ENCODE data around the gene FBF1.

The FBF1 gene

DNA sequence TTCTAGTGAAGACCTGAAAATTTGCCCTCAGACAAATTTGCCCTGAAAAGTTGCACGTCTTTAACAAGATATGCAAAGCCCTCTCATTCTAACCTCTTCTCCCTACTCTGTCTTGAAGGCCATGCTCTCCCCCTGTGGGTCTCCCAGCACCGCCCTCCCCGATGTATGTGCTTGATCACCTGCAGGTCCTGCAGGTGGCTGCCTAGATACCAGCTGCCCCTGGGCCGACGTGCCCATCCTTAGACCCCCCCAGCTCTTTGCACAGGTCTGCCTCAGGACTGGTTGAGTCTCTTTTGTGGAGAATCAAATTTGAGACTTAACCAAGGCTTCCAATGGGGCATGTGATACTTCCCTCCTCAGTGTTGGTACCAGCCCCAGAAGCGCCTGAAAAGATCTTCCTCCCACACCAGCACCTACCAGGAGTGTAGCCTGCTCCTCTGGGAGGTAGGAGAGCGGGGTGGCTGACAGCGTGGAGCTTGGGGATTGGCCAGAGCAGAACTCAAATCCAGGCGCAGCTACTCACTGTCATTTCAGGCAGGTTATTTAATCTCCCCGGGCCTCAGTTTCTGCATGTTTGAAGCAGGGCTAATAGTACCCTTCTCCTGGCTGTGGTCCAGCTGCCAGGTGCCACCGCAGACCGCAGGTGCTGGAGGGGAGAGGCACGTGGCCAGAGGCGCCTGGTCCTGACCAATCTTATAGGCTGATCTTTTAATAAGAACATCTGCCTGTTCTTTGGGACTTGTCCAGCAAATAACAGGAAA lies 31.6 kb downstream of the FBF1 start:
- Histone ChIP-seq H3K9ac (ENCODE audit: low read length) (no peak overlapping the region), H3K27ac (ENCODE audit: low read depth, low read length) (no peak overlapping the region), H3K9me3 (ENCODE audit: low read length) (no peaks in the 10 kb centered on the region), H3K36me3 (ENCODE audit: insufficient read depth, low read length) (no peaks in the 10 kb centered on the region), H3K27me3 (ENCODE audit: control insufficient read depth in 1 of 2, insufficient read depth in 2 of 2, low read length in 2 of 2) (no peaks in the 10 kb centered on the region), H3K4me3 (ENCODE audit: low read depth in 1 of 2, low read length in 2 of 2) (no peak overlapping the region), H3K4me1 (ENCODE audit: insufficient read depth, low read length) (peaks cover under 1% of the 10 kb centered on the region)

DNA sequence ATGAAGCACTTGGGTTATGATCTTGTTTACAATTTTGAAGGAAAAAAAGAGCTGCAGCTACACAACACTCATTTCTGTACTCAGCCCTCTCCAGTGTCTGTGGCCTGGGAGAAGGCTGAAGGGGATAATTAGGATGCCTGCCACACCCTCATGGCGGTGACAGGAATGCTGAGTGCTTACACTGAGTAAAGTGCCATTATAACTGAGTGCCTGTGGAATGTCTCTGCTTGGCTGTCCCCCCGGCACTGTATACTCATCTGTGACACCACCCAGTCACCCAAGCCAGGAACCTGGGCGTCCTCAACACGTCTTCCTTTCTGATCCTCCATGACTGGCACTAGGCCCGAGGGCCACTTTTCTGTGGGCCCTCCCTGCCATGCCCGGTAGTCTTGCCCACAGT lies 32.6 kb downstream of the FBF1 start:
- Histone ChIP-seq H3K27ac (ENCODE audit: low read depth, low read length) (no peak overlapping the region), H3K9ac (ENCODE audit: low read length) (no peak overlapping the region), H3K36me3 (ENCODE audit: insufficient read depth, low read length) (peaks cover under 1% of the 10 kb centered on the region), H3K27me3 (ENCODE audit: control insufficient read depth in 1 of 2, insufficient read depth in 2 of 2, low read length in 2 of 2) (no peaks in the 10 kb centered on the region), H3K9me3 (ENCODE audit: low read length) (no peaks in the 10 kb centered on the region), H3K4me3 (ENCODE audit: low read depth in 1 of 2, low read length in 2 of 2) (no peak overlapping the region), H3K4me1 (ENCODE audit: insufficient read depth, low read length) (peaks cover 5% of the 10 kb centered on the region)

DNA sequence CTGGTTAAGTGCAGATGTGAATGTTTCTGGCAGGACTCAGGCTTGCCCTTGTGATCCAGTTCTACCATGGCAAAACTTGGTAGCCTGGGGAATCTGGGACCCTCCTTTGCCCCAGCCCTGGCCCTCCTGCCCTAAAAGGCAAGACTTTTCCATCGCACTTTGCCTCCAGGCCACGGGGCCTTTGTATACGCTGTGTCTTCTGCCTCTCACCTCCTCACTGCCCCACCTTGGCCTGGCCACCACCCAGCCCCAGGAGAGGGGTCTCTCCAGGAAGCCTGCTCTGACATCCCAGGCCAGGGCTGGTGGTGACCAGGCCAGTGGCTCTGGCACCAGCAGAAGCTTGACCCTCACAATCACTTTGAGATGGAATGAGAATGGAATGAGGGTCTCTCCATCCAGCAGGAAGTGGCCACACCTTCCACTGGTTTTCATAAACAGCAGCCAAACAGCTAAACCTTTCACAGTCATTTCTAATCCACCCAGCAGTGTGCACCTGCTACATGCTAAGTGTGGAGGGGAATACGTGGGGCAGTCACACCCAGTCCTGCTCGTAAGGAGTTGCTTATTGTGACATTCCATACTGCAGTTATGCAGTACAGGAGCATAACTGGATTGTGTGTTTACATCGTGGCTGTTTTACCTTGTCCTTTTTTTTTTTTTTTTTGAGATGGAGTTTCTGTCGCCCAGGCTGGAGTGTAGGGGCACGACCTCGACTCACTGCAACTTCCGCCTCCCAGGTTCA lies 34.5 kb downstream of the FBF1 start:
- Histone ChIP-seq H3K27ac (ENCODE audit: low read depth, low read length) (no peak overlapping the region), H3K27me3 (ENCODE audit: control insufficient read depth in 1 of 2, insufficient read depth in 2 of 2, low read length in 2 of 2) (no peaks in the 10 kb centered on the region)

DNA sequence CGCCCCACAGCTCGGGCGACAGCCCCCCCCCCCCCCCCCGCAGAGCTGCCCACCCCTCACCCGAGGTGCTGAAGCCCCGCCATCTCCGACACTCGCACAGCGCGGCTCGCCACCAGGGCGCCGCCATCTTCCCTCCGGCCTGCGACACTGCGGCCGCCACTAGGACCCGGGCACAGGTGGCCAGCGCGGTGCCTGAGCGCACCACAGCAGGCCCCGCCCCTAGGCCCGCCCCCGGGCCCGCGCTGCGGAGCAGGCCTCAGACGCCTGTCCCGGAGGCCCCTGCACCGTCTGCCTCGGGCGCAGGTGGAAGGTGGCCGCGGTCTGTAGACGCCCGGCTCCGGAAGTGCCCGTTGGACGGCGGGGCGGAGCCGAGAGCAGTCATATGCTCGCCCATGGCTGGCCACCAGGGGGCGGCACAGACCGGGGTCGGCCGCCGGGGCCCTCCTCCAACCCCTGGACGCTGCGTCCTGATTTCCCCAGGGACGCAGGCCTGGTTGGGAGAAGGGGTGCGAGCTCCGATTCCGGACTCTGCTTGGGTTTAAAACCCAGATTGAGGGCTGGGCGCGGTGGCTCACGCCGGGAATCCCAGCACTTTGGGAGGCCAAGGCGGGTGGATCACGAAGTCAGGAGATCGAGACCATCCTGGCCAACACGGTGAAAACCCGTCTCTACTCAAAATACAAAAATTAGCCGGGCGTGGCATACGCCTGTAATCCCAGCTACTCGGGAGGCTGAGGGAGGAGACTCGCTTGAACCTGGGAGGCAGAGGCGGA lies 35.9 kb downstream of the FBF1 start, which contains the start of gene MRPL38:
MRPL38 (minus strand) TSS at position 136 of the 773 bp plus-strand sequence; CDS start at position 127, 9 bp downstream.
- H3K27ac ChIP-seq (ENCODE audit: low read depth, low read length): peak within 1 kb of the TSS; percentile 90
- no peaks in the 10 kb centered on the region for H3K27me3 ChIP-seq (ENCODE audit: control insufficient read depth in 1 of 2, insufficient read depth in 2 of 2, low read length in 2 of 2)
- H3K9ac ChIP-seq (ENCODE audit: low read length): peak within 1 kb of the TSS; percentile 2
- peak within 1 kb of the TSS; percentile 66 to 68 for H3K4me3 ChIP-seq (ENCODE audit: low read depth in 1 of 2, low read length in 2 of 2)
- no peaks in the 10 kb centered on the region for H3K9me3 ChIP-seq (ENCODE audit: low read length)
- peaks cover 24% of the 10 kb centered on the region for H3K36me3 ChIP-seq (ENCODE audit: insufficient read depth, low read length)
- H3K4me1 ChIP-seq (ENCODE audit: insufficient read depth, low read length): peaks cover 5% of the 10 kb centered on the region

More for the DNA sequence above, 34.5 kb downstream of the FBF1 start:
- H3K9me3 ChIP-seq (ENCODE audit: low read length): no peaks in the 10 kb centered on the region
- H3K36me3 ChIP-seq (ENCODE audit: insufficient read depth, low read length): peaks cover 14% of the 10 kb centered on the region
- H3K4me1 ChIP-seq (ENCODE audit: insufficient read depth, low read length): peaks cover 5% of the 10 kb centered on the region
- H3K9ac ChIP-seq (ENCODE audit: low read length): no peak overlapping the region
- no peak overlapping the region for H3K4me3 ChIP-seq (ENCODE audit: low read depth in 1 of 2, low read length in 2 of 2)

DNA sequence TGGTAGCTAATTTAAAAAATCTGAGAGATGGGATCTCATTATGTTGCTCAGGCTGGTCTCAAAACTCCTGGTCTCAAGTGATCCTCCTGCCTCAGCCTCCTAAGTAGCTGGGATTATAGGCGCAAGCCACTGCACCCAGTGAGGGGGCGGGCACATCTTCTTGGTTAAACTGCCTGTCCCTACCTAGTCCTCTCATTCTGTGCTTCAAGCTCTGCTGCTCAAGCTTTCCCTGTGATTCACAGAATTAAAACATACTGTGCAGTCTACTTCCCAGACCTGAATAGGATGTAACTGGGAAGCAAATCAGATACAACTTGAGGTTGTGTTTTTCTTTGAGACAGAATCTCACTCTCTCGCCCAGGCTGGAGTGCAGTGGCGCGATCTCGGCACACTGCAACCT lies 38.4 kb downstream of the FBF1 start:
- peaks cover 38% of the 10 kb centered on the region for H3K36me3 ChIP-seq (ENCODE audit: insufficient read depth, low read length)
- H3K4me1 ChIP-seq (ENCODE audit: insufficient read depth, low read length): peaks cover 8% of the 10 kb centered on the region

DNA sequence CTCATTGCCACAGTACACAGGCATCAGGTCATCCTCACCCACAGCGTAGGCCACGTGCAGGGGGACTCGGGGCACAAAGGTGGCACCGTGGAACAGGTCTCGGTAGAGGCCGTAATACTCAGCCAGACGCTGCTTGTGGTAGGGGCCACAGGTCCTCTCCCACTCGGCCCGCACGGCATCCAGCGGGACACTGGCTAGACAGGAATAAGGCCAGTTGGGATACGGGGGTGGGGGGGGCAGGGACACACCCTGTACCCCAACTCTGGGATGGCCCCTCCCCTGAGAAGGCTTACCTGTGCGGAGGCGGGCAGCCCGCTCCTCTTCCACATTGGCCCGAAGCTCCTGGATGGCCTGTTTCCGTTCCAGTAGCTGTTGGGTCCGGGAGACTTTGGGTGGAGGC lies 39.1 kb downstream of the FBF1 start:
- Histone ChIP-seq H3K36me3 (ENCODE audit: insufficient read depth, low read length) (peaks cover 38% of the 10 kb centered on the region), H3K4me1 (ENCODE audit: insufficient read depth, low read length) (peaks cover 11% of the 10 kb centered on the region), H3K27ac (ENCODE audit: low read depth, low read length) (no peak overlapping the region), H3K4me3 (ENCODE audit: low read depth in 1 of 2, low read length in 2 of 2) (no peak overlapping the region), H3K27me3 (ENCODE audit: control insufficient read depth in 1 of 2, insufficient read depth in 2 of 2, low read length in 2 of 2) (no peaks in the 10 kb centered on the region), H3K9ac (ENCODE audit: low read length) (no peak overlapping the region), H3K9me3 (ENCODE audit: low read length) (no peaks in the 10 kb centered on the region)

More for the DNA sequence above, 38.4 kb downstream of the FBF1 start:
- Histone ChIP-seq H3K4me3 (ENCODE audit: low read depth in 1 of 2, low read length in 2 of 2) (no peak overlapping the region), H3K27ac (ENCODE audit: low read depth, low read length) (no peak overlapping the region), H3K27me3 (ENCODE audit: control insufficient read depth in 1 of 2, insufficient read depth in 2 of 2, low read length in 2 of 2) (no peaks in the 10 kb centered on the region), H3K9me3 (ENCODE audit: low read length) (no peaks in the 10 kb centered on the region), H3K9ac (ENCODE audit: low read length) (no peak overlapping the region)

DNA sequence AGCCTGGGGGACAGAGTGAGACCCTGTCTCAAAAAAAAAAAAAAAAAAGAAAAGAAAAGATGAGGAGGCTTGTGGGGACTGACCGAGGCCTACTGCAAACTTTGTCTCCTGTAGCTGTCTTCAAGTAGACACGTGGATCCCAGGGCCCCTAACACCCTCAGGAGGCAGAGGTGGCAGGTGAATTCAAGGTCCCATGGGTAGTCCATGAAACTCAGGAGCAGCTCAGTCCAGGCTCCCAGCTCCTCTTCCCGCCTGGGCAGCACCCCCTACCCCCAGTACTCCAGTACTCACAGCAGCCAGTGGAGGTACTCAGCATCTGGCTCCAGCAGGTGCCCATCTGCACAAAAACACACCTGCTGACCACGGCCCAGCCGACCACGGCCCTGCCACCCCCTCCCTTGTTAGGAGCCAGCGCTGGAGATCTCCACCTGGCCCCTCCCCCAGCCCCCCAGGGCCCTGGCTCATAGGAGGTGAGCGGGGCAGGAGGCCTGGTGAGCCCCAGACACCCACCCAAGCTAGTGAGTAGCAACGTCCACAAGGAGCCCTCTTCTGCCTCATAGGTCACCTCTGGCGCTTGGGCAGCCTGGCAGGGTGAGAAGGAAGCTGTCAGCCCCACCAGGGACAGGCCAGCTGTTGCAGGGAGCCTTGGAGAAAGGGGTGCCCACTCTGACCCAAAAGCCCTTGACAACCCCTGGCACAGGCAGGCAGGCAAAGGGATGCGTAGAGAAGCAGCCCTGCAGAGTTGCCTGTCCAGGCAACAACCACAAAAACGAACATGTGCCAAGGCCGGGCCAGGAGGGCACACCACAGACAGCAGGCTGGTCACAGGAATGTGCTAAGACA lies 39.9 kb downstream of the FBF1 start:
- no peak overlapping the region for H3K27ac ChIP-seq (ENCODE audit: low read depth, low read length)
- H3K9me3 ChIP-seq (ENCODE audit: low read length): no peaks in the 10 kb centered on the region
- no peaks in the 10 kb centered on the region for H3K27me3 ChIP-seq (ENCODE audit: control insufficient read depth in 1 of 2, insufficient read depth in 2 of 2, low read length in 2 of 2)
- H3K36me3 ChIP-seq (ENCODE audit: insufficient read depth, low read length): peaks cover 38% of the 10 kb centered on the region
- H3K4me3 ChIP-seq (ENCODE audit: low read depth in 1 of 2, low read length in 2 of 2): no peak overlapping the region
- H3K9ac ChIP-seq (ENCODE audit: low read length): no peak overlapping the region
- H3K4me1 ChIP-seq (ENCODE audit: insufficient read depth, low read length): peaks cover 12% of the 10 kb centered on the region

DNA sequence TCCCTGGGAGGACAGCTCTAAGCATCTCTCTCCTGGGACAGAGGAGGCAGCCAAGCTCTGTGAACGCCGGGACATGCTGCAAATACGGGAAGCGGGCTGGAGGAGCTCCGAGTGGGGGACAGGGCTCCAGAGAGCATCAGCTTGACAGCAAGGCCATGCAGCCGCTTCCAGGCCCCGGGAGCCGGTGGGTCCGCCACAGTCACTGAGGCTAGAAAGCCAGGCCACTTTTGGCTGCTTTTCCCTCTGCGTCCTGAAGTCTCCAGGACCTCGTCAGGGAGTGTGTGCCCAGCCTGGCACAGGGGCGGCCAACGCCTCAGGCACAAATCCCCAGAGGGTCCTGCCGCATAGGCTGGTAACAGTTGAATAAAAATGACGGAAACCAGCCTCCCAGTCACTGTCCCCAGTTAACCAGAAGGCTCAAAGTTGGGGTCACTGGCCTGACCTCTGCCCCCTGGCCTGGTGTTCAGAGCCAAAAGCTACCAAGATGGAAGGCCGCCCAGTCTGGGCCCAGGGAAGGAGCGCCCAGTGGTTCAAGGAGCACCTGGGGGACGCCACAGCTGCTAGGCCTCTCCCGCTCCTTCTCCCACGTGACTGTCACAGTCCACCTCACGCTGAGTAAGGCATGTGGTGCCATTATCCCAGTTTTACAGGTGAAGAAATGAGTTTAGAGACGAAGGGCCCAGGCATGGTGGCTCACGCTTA lies 40.9 kb downstream of the FBF1 start:
- Histone ChIP-seq H3K4me1 (ENCODE audit: insufficient read depth, low read length) (peaks cover 22% of the 10 kb centered on the region), H3K9ac (ENCODE audit: low read length) (no peak overlapping the region), H3K9me3 (ENCODE audit: low read length) (no peaks in the 10 kb centered on the region), H3K36me3 (ENCODE audit: insufficient read depth, low read length) (peaks cover 38% of the 10 kb centered on the region), H3K27me3 (ENCODE audit: control insufficient read depth in 1 of 2, insufficient read depth in 2 of 2, low read length in 2 of 2) (no peaks in the 10 kb centered on the region), H3K4me3 (ENCODE audit: low read depth in 1 of 2, low read length in 2 of 2) (no peak overlapping the region), H3K27ac (ENCODE audit: low read depth, low read length) (no peak overlapping the region)

DNA sequence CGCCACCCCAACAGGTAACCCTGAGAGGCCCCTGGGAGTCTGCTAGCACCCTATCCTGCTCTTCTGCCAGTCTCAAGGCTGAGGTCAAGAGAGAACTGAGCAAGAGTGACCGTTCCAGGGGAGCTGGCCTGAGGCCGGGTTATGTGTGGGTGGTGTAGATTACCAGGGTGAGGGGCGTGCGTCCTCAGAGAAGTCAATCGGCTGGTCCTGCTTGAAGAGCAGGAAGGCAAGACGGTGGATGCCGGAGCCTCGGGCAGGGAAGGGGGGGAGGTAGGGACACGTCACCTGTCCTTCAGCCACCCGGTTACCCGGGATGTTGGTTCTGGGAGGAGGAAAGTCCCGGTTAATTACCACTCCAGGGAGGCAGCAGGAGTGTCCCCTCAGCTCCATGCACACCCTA lies 41.5 kb downstream of the FBF1 start:
- Histone ChIP-seq H3K4me3 (ENCODE audit: low read depth in 1 of 2, low read length in 2 of 2) (no peak overlapping the region), H3K9ac (ENCODE audit: low read length) (no peak overlapping the region), H3K27me3 (ENCODE audit: control insufficient read depth in 1 of 2, insufficient read depth in 2 of 2, low read length in 2 of 2) (no peaks in the 10 kb centered on the region), H3K36me3 (ENCODE audit: insufficient read depth, low read length) (peaks cover 38% of the 10 kb centered on the region), H3K27ac (ENCODE audit: low read depth, low read length) (no peak overlapping the region), H3K9me3 (ENCODE audit: low read length) (no peaks in the 10 kb centered on the region), H3K4me1 (ENCODE audit: insufficient read depth, low read length) (peaks cover 27% of the 10 kb centered on the region)

DNA sequence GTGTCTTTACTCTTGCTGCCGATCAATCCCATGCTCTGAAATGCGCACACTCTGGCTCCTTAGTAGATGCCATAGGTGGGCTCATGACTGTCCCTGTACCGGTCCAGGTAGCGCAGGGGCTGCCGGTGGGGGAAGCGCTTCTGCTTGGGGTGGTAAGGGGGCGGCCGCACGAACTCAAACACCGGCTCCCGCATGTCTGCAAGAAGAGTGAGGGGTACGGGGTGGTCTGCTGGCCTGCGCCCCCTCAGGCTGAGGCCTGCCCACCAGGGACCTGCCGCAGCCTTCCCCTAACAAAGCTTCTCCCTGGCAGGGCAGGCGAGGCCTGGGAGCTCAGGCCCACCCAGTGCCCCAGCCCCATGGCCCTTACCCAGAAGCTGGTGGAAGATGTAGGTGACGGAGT lies 42.1 kb downstream of the FBF1 start:
- Histone ChIP-seq H3K27ac (ENCODE audit: low read depth, low read length) (no peak overlapping the region), H3K9ac (ENCODE audit: low read length) (no peak overlapping the region), H3K4me1 (ENCODE audit: insufficient read depth, low read length) (peaks cover 28% of the 10 kb centered on the region), H3K9me3 (ENCODE audit: low read length) (no peaks in the 10 kb centered on the region), H3K36me3 (ENCODE audit: insufficient read depth, low read length) (peaks cover 38% of the 10 kb centered on the region), H3K27me3 (ENCODE audit: control insufficient read depth in 1 of 2, insufficient read depth in 2 of 2, low read length in 2 of 2) (no peaks in the 10 kb centered on the region), H3K4me3 (ENCODE audit: low read depth in 1 of 2, low read length in 2 of 2) (no peak overlapping the region)

Measured in muscle layer of colon (tissue), 2 donors.